GM18861 (cell line): Measurements from ENCODE around the gene OGFR.
A peak's percentile ranks its signal among the peaks of the same experiment; 100 is the strongest.

ENCODE experiments used
- ATAC-seq: cut with Tn5 transposase; IDR thresholded peaks from one replicate; pipeline ENCODE4 v1.9.1; 2021; ENCODE audit not compliant: unreplicated experiment

Gene OGFR

GRCh38 chr20:62782149-62782892 is 22.3 kb upstream of the OGFR start:
- no peak for ATAC-seq

GRCh38 chr20:62782893-62783278 is 21.7 kb upstream of the OGFR start:
- no peak for ATAC-seq

- ATAC-seq, result no peak
Observed at GRCh38 chr20:62784497-62784896, 20.1 kb upstream of the OGFR start.

- ATAC-seq, result no peak
Observed at GRCh38 chr20:62785393-62785792, 19.2 kb upstream of the OGFR start.

GRCh38 chr20:62786157-62786556 is 18.5 kb upstream of the OGFR start:
- no peak for ATAC-seq

GRCh38 chr20:62787321-62787720 is 17.3 kb upstream of the OGFR start:
- no peak for ATAC-seq

- ATAC-seq, result no peak
Observed at GRCh38 chr20:62787866-62788265, 16.8 kb upstream of the OGFR start.

- no peak for ATAC-seq
Observed at GRCh38 chr20:62788607-62789006, 16.0 kb upstream of the OGFR start.

GRCh38 chr20:62790075-62790474 is 14.6 kb upstream of the OGFR start:
- no peak for ATAC-seq

GRCh38 chr20:62791301-62792181 is 13.1 kb upstream of the OGFR start:
- ATAC-seq, result no peak

GRCh38 chr20:62792182-62792939 is 12.3 kb upstream of the OGFR start:
- no peak for ATAC-seq

- ATAC-seq, result no peak
Observed at GRCh38 chr20:62792940-62793756, 11.5 kb upstream of the OGFR start.

- ATAC-seq, result no peak
Observed at GRCh38 chr20:62793757-62794006, 11.0 kb upstream of the OGFR start.

- peak; percentile 41 for ATAC-seq
Observed at GRCh38 chr20:62794007-62794724, 10.5 kb upstream of the OGFR start.

GRCh38 chr20:62795023-62795761 is 9.4 kb upstream of the OGFR start:
- no peak for ATAC-seq

GRCh38 chr20:62796699-62797491 is 7.7 kb upstream of the OGFR start:
- no peak for ATAC-seq

GRCh38 chr20:62797671-62798532 is 6.7 kb upstream of the OGFR start:
- no peak for ATAC-seq

- no peak for ATAC-seq
Observed at GRCh38 chr20:62799036-62799435, 5.6 kb upstream of the OGFR start.
